ENCODE measurements around the gene IFT25.

The IFT25 gene

GRCh38 chr1:53994516-53994915 is 49.0 kb upstream of the IFT25 start (continued):
- TF ChIP-seq ZXDB (tag by site-specific recombination; IDR thresholded peaks at IDR 0.05) (peak; percentile 68), ZBTB11 (tag by site-specific recombination; conservative IDR thresholded peaks at IDR 0.05; ENCODE audit: low read depth) (peak; percentile 87), ZNF530 (tag by site-specific recombination; IDR thresholded peaks at IDR 0.05; ENCODE audit: low read depth) (peak; percentile 70; the same call in 1 of the 2 replicates), ZNF140 (tag by site-specific recombination; IDR thresholded peaks at IDR 0.05) (peak; percentile 97), SP3 (tag by site-specific recombination; IDR thresholded peaks at IDR 0.05) (peak; percentile 43; the same call in 1 of the 2 replicates), ZBTB8A (tag by site-specific recombination; IDR thresholded peaks at IDR 0.05) (peak; percentile 86), ZNF266 (tag by site-specific recombination; IDR thresholded peaks at IDR 0.05; ENCODE audit: low read depth) (peak; percentile 93), ZBTB21 (tag by site-specific recombination; IDR thresholded peaks at IDR 0.05) (peak; percentile 48; the same call in 1 of the 2 replicates), OVOL3 (tag by site-specific recombination; IDR thresholded peaks at IDR 0.05) (peak; percentile 69; the same call in 1 of the 2 replicates), ZNF580 (tag by site-specific recombination; IDR thresholded peaks at IDR 0.05) (0 out of 2 replicates have a peak, but pooled peaks have one; percentile 47), ZNF558 (tag by site-specific recombination; IDR thresholded peaks at IDR 0.05) (peak; percentile 92), ZNF623 (tag by site-specific recombination; IDR thresholded peaks at IDR 0.05) (peak; percentile 87), KLF7 (tag by site-specific recombination; IDR thresholded peaks at IDR 0.05; ENCODE audit: borderline replicate concordance) (0 out of 2 replicates have a peak, but pooled peaks have one; percentile 23), ZNF19 (tag by site-specific recombination; IDR thresholded peaks at IDR 0.05; ENCODE audit: low read depth) (0 out of 2 replicates have a peak, but pooled peaks have one; percentile 47), ZNF433 (tag by site-specific recombination; IDR thresholded peaks at IDR 0.05; ENCODE audit: low read depth) (peak; percentile 95), ZNF555 (tag by site-specific recombination; conservative IDR thresholded peaks at IDR 0.05) (peak; percentile 99)

- ChIA-PET POLR2A (no interaction called here), CTCF (interaction anchor here (0.8 to 1.1 kb wide), 7 partner anchors 9 to 148 kb away, joined by 3 to 9 read pairs (median 4); no protein-coding TSS in a partner anchor)
- Histone ChIP-seq H3K4me1 (ENCODE audit: control insufficient read depth, insufficient read depth, low read length) (no peaks in the 10 kb centered on the region), H3K27ac (ENCODE audit: extremely low read depth, low read depth, low read length) (no peak overlapping the region), H3K36me3 (ENCODE audit: control insufficient read depth in 2 of 2, insufficient read depth in 1 of 2, low read length in 2 of 2) (no peaks in the 10 kb centered on the region), H3K4me3 (ENCODE audit: low read depth, low read length) (no peak overlapping the region), H3K9me3 (ENCODE audit: control insufficient read depth, insufficient read depth, low read depth, low read length) (no peaks in the 10 kb centered on the region)
- TF ChIP-seq SETDB1 (IDR thresholded peaks at IDR 0.05; ENCODE audit: insufficient read length, low read length) (peak; percentile 17), ZBTB48 (tag by site-specific recombination; IDR thresholded peaks at IDR 0.05) (no peak), ZNF341 (tag by site-specific recombination; IDR thresholded peaks at IDR 0.05; ENCODE audit: low read depth) (0 out of 2 replicates have a peak, but pooled peaks have one; percentile 13), ZNF654 (tag by site-specific recombination; IDR thresholded peaks at IDR 0.05; ENCODE audit: low read depth) (peak; percentile 13; the same call in 1 of the 2 replicates), ZFP37 (tag by site-specific recombination; IDR thresholded peaks at IDR 0.05) (no peak)
These were observed 46.8 kb upstream of the IFT25 start for GRCh38 chr1:53992085-53992874.

All from HEK293 (cell line).